ENCODE data around the gene KRT80. TPM values are rescaled to one million over a fixed set of nuclear protein-coding genes. Genes with fewer than 3 reads are reported as not detected.
A peak's percentile ranks its signal among the peaks of the same experiment; 100 is the strongest.

The KRT80 gene
- total RNA-seq, 1 experiment from 2014 or later = not detected

GRCh38 chr12:52155048-52155868 is 36.6 kb downstream of the KRT80 start:
- H3K4me2 ChIP-seq (ENCODE audit: low read depth, low read length, poor library complexity, severe bottlenecking) = no peak overlapping the region
- no peaks in the 10 kb centered on the region for H3K9me3 ChIP-seq (ENCODE audit: low read length)
- no peaks in the 10 kb centered on the region for H3K4me1 ChIP-seq (ENCODE audit: low read length)
- no peaks in the 10 kb centered on the region for H3K9me2 ChIP-seq (replicated peaks; ENCODE audit: insufficient read depth, low read length)
- H2AFZ ChIP-seq (ENCODE audit: low read length) = no peak overlapping the region
- DNase-seq = no peak
- no peak overlapping the region for H3K4me3 ChIP-seq (ENCODE audit: low read length)
- H3K36me3 ChIP-seq (ENCODE audit: insufficient read depth, low read length) = no peaks in the 10 kb centered on the region
- no peaks in the 10 kb centered on the region for H3K79me2 ChIP-seq (ENCODE audit: low read length)
- H3K9ac ChIP-seq (ENCODE audit: low read length) = no peak overlapping the region
- H3K27me3 ChIP-seq (ENCODE audit: low read length) = no peaks in the 10 kb centered on the region
- no peak overlapping the region for H3K27ac ChIP-seq (ENCODE audit: low read length)
- H4K20me1 ChIP-seq (ENCODE audit: insufficient read depth, low read depth, low read length) = no peaks in the 10 kb centered on the region

GRCh38 chr12:52152905-52153317 is 38.9 kb downstream of the KRT80 start:
- Histone ChIP-seq H3K79me2 (ENCODE audit: low read length) (no peaks in the 10 kb centered on the region), H2AFZ (ENCODE audit: low read length) (no peak overlapping the region), H3K27me3 (ENCODE audit: low read length) (no peaks in the 10 kb centered on the region), H3K36me3 (ENCODE audit: insufficient read depth, low read length) (no peaks in the 10 kb centered on the region), H3K9ac (ENCODE audit: low read length) (no peak overlapping the region), H3K27ac (ENCODE audit: low read length) (no peak overlapping the region), H3K4me3 (ENCODE audit: low read length) (no peak overlapping the region), H4K20me1 (ENCODE audit: insufficient read depth, low read depth, low read length) (no peaks in the 10 kb centered on the region), H3K4me1 (ENCODE audit: low read length) (no peaks in the 10 kb centered on the region), H3K4me2 (ENCODE audit: low read depth, low read length, poor library complexity, severe bottlenecking) (no peak overlapping the region), H3K9me3 (ENCODE audit: low read length) (no peaks in the 10 kb centered on the region), H3K9me2 (replicated peaks; ENCODE audit: insufficient read depth, low read length) (no peaks in the 10 kb centered on the region)
- no peak for DNase-seq

DNA sequence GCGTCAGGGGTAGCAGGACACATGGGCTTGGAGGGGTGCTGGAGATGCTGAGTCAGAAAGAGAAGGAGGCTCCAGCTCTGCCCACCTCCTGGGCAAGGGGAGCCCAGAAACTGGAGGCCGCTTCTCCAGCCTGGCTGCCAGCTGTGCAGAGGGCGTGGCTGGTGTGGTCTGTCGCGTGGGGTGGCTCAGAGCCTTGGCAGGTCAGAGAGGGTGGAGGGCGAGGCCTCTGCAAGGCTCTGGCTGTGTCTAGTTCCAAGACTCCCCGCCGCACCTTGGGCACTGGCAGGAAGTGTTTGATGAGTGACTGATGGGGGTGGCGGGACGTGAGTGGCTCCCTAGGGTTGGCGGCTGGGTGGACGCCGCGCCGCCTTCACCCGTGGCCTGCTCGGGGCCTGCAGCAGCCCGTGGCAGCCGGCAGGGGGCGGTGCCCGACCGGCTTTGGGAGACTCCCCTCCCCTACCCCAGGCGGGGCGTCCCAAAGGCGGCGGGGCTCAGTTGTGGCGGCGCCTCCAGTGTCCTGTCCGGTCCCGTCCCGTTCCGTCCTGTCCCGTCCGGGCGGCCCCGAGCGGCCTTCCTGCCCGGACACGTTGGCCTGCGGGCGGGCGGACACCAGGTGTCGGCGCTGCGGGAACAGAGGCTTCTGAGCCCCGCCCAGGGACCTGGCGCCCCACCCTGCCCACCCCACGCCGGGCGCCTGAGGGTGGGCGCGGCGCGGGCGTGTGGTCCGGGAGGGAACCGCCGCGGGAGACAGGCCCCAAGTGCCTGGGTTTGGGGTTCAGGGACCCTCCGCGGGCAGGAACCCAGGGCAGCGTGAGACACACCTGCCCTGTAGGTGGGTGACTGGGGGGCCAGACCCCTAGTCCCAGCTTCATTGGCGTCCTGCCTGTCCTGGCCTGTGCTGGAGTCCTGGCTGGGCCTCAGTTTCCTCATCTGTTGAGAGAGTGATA is 39.7 kb downstream of the KRT80 start:
- Histone ChIP-seq H3K4me2 (ENCODE audit: low read depth, low read length, poor library complexity, severe bottlenecking) (no peak overlapping the region), H3K9ac (ENCODE audit: low read length) (no peak overlapping the region), H2AFZ (ENCODE audit: low read length) (no peak overlapping the region), H3K79me2 (ENCODE audit: low read length) (no peaks in the 10 kb centered on the region), H4K20me1 (ENCODE audit: insufficient read depth, low read depth, low read length) (no peaks in the 10 kb centered on the region), H3K4me3 (ENCODE audit: low read length) (no peak overlapping the region), H3K9me3 (ENCODE audit: low read length) (no peaks in the 10 kb centered on the region), H3K9me2 (replicated peaks; ENCODE audit: insufficient read depth, low read length) (no peaks in the 10 kb centered on the region), H3K27me3 (ENCODE audit: low read length) (no peaks in the 10 kb centered on the region), H3K27ac (ENCODE audit: low read length) (no peak overlapping the region), H3K36me3 (ENCODE audit: insufficient read depth, low read length) (no peaks in the 10 kb centered on the region), H3K4me1 (ENCODE audit: low read length) (no peaks in the 10 kb centered on the region)
- peak; percentile 76 for DNase-seq

DNA sequence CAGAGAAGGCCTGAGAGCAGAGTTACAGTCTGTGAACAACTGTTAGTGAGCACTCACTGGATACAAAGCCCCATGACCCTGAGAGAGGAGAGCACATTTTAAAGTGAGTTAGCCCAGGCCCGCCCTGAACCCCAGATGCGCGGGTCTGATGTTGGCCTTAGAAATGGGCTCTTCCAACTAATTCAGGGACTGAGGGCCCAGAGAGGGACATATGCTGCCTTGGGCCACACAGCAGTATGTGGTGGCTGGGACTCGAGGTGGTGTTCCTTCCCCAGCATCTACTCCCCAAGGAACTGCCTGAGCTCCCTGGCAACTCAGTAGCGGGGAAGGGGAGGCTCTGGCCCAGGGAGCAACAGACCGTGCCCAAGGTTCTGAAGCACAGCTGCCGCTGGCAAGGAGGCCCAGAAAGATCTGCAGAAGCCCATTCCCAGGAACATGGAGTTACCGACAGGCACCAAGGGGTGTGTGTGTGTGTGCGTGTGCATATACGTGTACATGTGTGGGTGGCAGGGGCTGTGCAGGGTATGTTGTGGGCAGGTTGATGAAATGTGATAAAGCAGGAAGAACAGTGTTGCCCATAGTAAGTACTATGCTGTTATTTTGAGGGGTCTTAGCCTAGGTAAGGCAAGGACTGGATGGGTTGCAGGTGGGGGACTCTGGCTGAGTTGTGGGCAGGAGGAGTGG is 40.5 kb downstream of the KRT80 start:
- Histone ChIP-seq H3K4me2 (ENCODE audit: low read depth, low read length, poor library complexity, severe bottlenecking) (no peak overlapping the region), H2AFZ (ENCODE audit: low read length) (no peak overlapping the region)

GRCh38 chr12:52149651-52150241 is 42.1 kb downstream of the KRT80 start:
- H3K27me3 ChIP-seq (ENCODE audit: low read length) = no peaks in the 10 kb centered on the region
- no peaks in the 10 kb centered on the region for H3K9me2 ChIP-seq (replicated peaks; ENCODE audit: insufficient read depth, low read length)
- no peak overlapping the region for H3K27ac ChIP-seq (ENCODE audit: low read length)
- no peaks in the 10 kb centered on the region for H3K4me1 ChIP-seq (ENCODE audit: low read length)
- no peak overlapping the region for H3K9ac ChIP-seq (ENCODE audit: low read length)
- no peak overlapping the region for H3K4me2 ChIP-seq (ENCODE audit: low read depth, low read length, poor library complexity, severe bottlenecking)
- H4K20me1 ChIP-seq (ENCODE audit: insufficient read depth, low read depth, low read length) = no peaks in the 10 kb centered on the region
- H3K9me3 ChIP-seq (ENCODE audit: low read length) = no peaks in the 10 kb centered on the region
- H2AFZ ChIP-seq (ENCODE audit: low read length) = no peak overlapping the region
- H3K79me2 ChIP-seq (ENCODE audit: low read length) = no peaks in the 10 kb centered on the region
- H3K4me3 ChIP-seq (ENCODE audit: low read length) = no peak overlapping the region
- DNase-seq = no peak
- no peaks in the 10 kb centered on the region for H3K36me3 ChIP-seq (ENCODE audit: insufficient read depth, low read length)

More for the DNA sequence above, 40.5 kb downstream of the KRT80 start:
- Histone ChIP-seq H3K9ac (ENCODE audit: low read length) (no peak overlapping the region), H3K79me2 (ENCODE audit: low read length) (no peaks in the 10 kb centered on the region), H3K27me3 (ENCODE audit: low read length) (no peaks in the 10 kb centered on the region), H4K20me1 (ENCODE audit: insufficient read depth, low read depth, low read length) (no peaks in the 10 kb centered on the region), H3K4me3 (ENCODE audit: low read length) (no peak overlapping the region), H3K4me1 (ENCODE audit: low read length) (no peaks in the 10 kb centered on the region), H3K36me3 (ENCODE audit: insufficient read depth, low read length) (no peaks in the 10 kb centered on the region), H3K27ac (ENCODE audit: low read length) (no peak overlapping the region), H3K9me3 (ENCODE audit: low read length) (no peaks in the 10 kb centered on the region), H3K9me2 (replicated peaks; ENCODE audit: insufficient read depth, low read length) (no peaks in the 10 kb centered on the region)
- no peak for DNase-seq

DNA sequence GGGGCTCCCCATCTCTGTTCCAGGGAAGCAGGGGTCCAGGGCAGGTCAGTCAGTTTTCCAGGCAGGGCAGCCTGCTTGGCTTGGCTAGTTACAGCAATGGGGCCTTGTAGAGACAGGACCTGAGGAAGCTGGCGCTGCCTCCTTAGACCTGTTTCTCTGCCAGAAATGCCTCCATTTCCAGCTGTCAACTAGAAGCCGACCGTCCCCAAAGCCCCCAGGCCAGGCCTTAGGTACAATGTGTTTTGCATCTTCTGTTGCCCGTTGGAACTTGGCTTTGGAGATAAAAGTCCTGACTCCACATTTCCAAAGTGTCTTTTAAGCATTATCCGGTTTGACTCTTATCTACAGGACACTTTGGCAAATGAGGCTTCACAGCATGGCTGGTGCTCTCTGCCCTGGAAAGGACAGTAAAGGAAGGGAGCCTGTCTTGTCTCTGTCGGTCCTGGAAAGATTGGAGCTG is 42.6 kb downstream of the KRT80 start:
- no peaks in the 10 kb centered on the region for H3K4me1 ChIP-seq (ENCODE audit: low read length)
- no peak overlapping the region for H2AFZ ChIP-seq (ENCODE audit: low read length)
- H3K36me3 ChIP-seq (ENCODE audit: insufficient read depth, low read length) = no peaks in the 10 kb centered on the region
- no peak overlapping the region for H3K4me2 ChIP-seq (ENCODE audit: low read depth, low read length, poor library complexity, severe bottlenecking)
- no peaks in the 10 kb centered on the region for H3K79me2 ChIP-seq (ENCODE audit: low read length)
- no peak overlapping the region for H3K4me3 ChIP-seq (ENCODE audit: low read length)
- no peaks in the 10 kb centered on the region for H3K9me3 ChIP-seq (ENCODE audit: low read length)
- DNase-seq = no peak
- no peak overlapping the region for H3K9ac ChIP-seq (ENCODE audit: low read length)
- no peaks in the 10 kb centered on the region for H3K27me3 ChIP-seq (ENCODE audit: low read length)
- no peaks in the 10 kb centered on the region for H4K20me1 ChIP-seq (ENCODE audit: insufficient read depth, low read depth, low read length)
- H3K27ac ChIP-seq (ENCODE audit: low read length) = no peak overlapping the region
- no peaks in the 10 kb centered on the region for H3K9me2 ChIP-seq (replicated peaks; ENCODE audit: insufficient read depth, low read length)

GRCh38 chr12:52148464-52149181 is 43.2 kb downstream of the KRT80 start:
- Histone ChIP-seq H3K4me1 (ENCODE audit: low read length) (no peaks in the 10 kb centered on the region), H3K27ac (ENCODE audit: low read length) (no peak overlapping the region), H3K36me3 (ENCODE audit: insufficient read depth, low read length) (no peaks in the 10 kb centered on the region), H3K4me2 (ENCODE audit: low read depth, low read length, poor library complexity, severe bottlenecking) (no peak overlapping the region), H2AFZ (ENCODE audit: low read length) (no peak overlapping the region), H3K9ac (ENCODE audit: low read length) (no peak overlapping the region), H4K20me1 (ENCODE audit: insufficient read depth, low read depth, low read length) (no peaks in the 10 kb centered on the region), H3K9me3 (ENCODE audit: low read length) (no peaks in the 10 kb centered on the region), H3K4me3 (ENCODE audit: low read length) (no peak overlapping the region), H3K27me3 (ENCODE audit: low read length) (no peaks in the 10 kb centered on the region), H3K79me2 (ENCODE audit: low read length) (no peaks in the 10 kb centered on the region), H3K9me2 (replicated peaks; ENCODE audit: insufficient read depth, low read length) (no peaks in the 10 kb centered on the region)
- DNase-seq = no peak

Measured in Karpas-422 (cell line).